ENCODE results near the gene NES. TPM values are rescaled to one million over a fixed set of nuclear protein-coding genes. Genes with fewer than 3 reads are reported as not detected.

NES gene
- total and polyA plus RNA-seq, 2 of the 8 experiments (the other 6 are each of a cell fraction or from before 2014, with no cell fraction given), result 13.3 to 135 TPM

DNA sequence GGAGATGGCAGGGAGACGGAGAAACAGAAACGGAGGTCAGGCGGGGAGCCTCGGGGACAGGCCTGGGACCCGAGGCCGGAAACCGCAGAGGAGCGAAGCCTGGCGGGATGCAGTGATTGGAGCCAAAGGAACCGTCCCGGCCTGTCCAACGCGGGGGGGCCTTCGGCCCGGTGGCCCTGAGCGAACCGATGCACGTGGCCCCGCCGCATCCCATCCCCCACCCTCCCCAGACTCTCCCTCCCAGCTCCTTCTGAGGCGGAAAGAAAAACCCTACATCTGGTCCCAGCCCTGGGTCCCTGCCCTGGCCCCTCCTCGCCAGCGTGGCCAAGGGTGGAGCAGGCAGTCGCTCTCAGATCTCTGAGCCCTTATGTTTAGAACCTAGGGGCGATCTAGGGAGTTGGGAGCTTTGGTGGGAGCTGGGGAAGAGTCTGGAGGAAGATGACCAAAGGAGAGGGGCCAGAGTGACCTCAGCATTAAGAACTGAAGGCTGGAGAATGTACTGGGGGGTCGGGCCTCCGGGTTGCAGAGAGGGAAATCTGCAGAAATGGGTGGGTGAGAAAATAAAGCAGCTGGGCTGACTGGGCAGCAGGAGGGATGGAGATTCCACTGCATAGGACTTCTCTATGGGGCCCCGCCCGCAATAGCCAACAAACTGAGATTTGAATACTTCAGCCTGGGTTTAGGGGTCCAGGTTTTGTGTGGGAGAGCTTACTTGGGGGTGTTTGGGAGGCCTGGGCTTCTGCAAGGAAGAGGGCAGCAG, 29.6 kb upstream of the NES start (continued):
- TF ChIP-seq, protein P1, sequence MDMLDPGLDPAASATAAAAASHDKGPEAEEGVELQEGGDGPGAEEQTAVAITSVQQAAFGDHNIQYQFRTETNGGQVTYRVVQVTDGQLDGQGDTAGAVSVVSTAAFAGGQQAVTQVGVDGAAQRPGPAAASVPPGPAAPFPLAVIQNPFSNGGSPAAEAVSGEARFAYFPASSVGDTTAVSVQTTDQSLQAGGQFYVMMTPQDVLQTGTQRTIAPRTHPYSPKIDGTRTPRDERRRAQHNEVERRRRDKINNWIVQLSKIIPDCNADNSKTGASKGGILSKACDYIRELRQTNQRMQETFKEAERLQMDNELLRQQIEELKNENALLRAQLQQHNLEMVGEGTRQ (IDR thresholded peaks at IDR 0.05; ENCODE audit: low read length), result no peak
- TF ChIP-seq BCL11A (IDR thresholded peaks at IDR 0.05; ENCODE audit: low read depth in 2 of 2, low read length in 2 of 2), result no peak
- no peak for TF ChIP-seq PHF8 (conservative IDR thresholded peaks at IDR 0.05; ENCODE audit: low read depth, low read length)
- TF ChIP-seq JUN (IDR thresholded peaks at IDR 0.05; ENCODE audit: low read depth, low read length), result no peak
- TF ChIP-seq, protein P2, sequence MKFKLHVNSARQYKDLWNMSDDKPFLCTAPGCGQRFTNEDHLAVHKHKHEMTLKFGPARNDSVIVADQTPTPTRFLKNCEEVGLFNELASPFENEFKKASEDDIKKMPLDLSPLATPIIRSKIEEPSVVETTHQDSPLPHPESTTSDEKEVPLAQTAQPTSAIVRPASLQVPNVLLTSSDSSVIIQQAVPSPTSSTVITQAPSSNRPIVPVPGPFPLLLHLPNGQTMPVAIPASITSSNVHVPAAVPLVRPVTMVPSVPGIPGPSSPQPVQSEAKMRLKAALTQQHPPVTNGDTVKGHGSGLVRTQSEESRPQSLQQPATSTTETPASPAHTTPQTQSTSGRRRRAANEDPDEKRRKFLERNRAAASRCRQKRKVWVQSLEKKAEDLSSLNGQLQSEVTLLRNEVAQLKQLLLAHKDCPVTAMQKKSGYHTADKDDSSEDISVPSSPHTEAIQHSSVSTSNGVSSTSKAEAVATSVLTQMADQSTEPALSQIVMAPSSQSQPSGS (IDR thresholded peaks at IDR 0.05; ENCODE audit: low read length), result no peak
- TF ChIP-seq SRF (IDR thresholded peaks at IDR 0.05; ENCODE audit: low read depth, low read length), result no peak
- no peak for TF ChIP-seq SIRT6 (IDR thresholded peaks at IDR 0.05; ENCODE audit: low read length)
- no peak for TF ChIP-seq SIX5 (IDR thresholded peaks at IDR 0.05; ENCODE audit: low read depth, low read length)
- no peak for TF ChIP-seq POLR2AphosphoS5 (IDR thresholded peaks at IDR 0.05; ENCODE audit: low read depth, low read length)
- TF ChIP-seq HDAC2 (IDR thresholded peaks at IDR 0.05; ENCODE audit: borderline replicate concordance in 1 of 2, low read depth in 2 of 2, low read length in 2 of 2), result 0 out of 4 replicates have a peak, but pooled peaks of 1 of the 2 experiments have one; percentile 35
- TF ChIP-seq CHD2 (IDR thresholded peaks at IDR 0.05; ENCODE audit: low read length), result no peak
- TF ChIP-seq RBBP5 (IDR thresholded peaks at IDR 0.05; ENCODE audit: borderline replicate concordance, low read depth, low read length), result peak; percentile 54; the same call in 1 of the 2 replicates
- no peak for TF ChIP-seq CEBPB (IDR thresholded peaks at IDR 0.05; ENCODE audit: low read depth, low read length)
- TF ChIP-seq, protein P3, sequence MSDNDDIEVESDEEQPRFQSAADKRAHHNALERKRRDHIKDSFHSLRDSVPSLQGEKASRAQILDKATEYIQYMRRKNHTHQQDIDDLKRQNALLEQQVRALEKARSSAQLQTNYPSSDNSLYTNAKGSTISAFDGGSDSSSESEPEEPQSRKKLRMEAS (IDR thresholded peaks at IDR 0.05), result peak; percentile 86
- TF ChIP-seq RAD21 (IDR thresholded peaks at IDR 0.05 in 1 of 2, conservative IDR thresholded peaks at IDR 0.05 in 1 of 2; ENCODE audit: low read depth in 2 of 2, low read length in 2 of 2), result no peak; a peak in 1 of 4 replicates
- TF ChIP-seq EP300 (IDR thresholded peaks at IDR 0.05; ENCODE audit: borderline replicate concordance in 1 of 2, low read depth in 2 of 2, low read length in 2 of 2), result no peak
- no peak for TF ChIP-seq BACH1 (IDR thresholded peaks at IDR 0.05; ENCODE audit: low read length)
- TF ChIP-seq CBX8 (IDR thresholded peaks at IDR 0.05; ENCODE audit: borderline replicate concordance, low read depth, low read length), result no peak
- no peak for TF ChIP-seq NRF1 (IDR thresholded peaks at IDR 0.05; ENCODE audit: low read depth, low read length)
